ENCODE results near the gene PHF21B. TPM values are rescaled to one million over a fixed set of nuclear protein-coding genes. Genes with fewer than 3 reads are reported as not detected.
A peak's percentile ranks its signal among the peaks of the same experiment; 100 is the strongest.

Gene PHF21B
- total and polyA plus RNA-seq, 2 of the 8 experiments (the other 6 are each of a cell fraction or from before 2014, with no cell fraction given), result 19.3 to 68.1 TPM

- Histone ChIP-seq H3K9me3 (ENCODE audit: insufficient read depth in 2 of 2, low read depth in 1 of 2, low read length in 1 of 2) (peaks cover 16 to 22% of the 10 kb centered on the region in 2 experiments), H3K79me1 (ENCODE audit: low read depth, low read length) (no peaks in the 10 kb centered on the region; the same call in 1 of the 2 replicates), H3K4me1 (replicated peaks in 1 of 4; ENCODE audit: control insufficient read depth in 3 of 4, insufficient read depth in 4 of 4, low read length in 3 of 4) (no peaks in the 10 kb centered on the region; a peak in 1 of 7 replicates), H3K23ac (ENCODE audit: insufficient read length) (no peak overlapping the region), H3K27me3 (replicated peaks in 1 of 4; ENCODE audit: control insufficient read depth in 3 of 4, extremely low read depth in 1 of 4, insufficient read depth in 3 of 4, low read length in 3 of 4) (no peaks in the 10 kb centered on the region), H4K91ac (replicated peaks; ENCODE audit: insufficient read length, low read length) (no peak overlapping the region), H3K56ac (replicated peaks; ENCODE audit: insufficient read length, low read depth, low read length) (no peak overlapping the region), H2AFZ (ENCODE audit: low read length) (no peak overlapping the region), H2AK5ac (ENCODE audit: low read depth, low read length) (0 out of 2 replicates have a peak overlapping the region, but pooled peaks have one; percentile 88), H2BK12ac (ENCODE audit: low read depth, low read length) (peak overlapping the region; percentile 82; the same call in 1 of the 2 replicates), H3K23me2 (ENCODE audit: low read depth, low read length) (no peaks in the 10 kb centered on the region; the same call in 1 of the 2 replicates), H3K4me2 (ENCODE audit: insufficient read depth in 1 of 2, low read depth in 2 of 2, low read length in 2 of 2) (no peak overlapping the region), H3K9ac (replicated peaks in 1 of 4; ENCODE audit: extremely low read depth in 1 of 4, low read depth in 3 of 4, low read length in 3 of 4) (no peak overlapping the region), H4K20me1 (replicated peaks in 1 of 2; ENCODE audit: control insufficient read depth in 1 of 2, insufficient read depth in 2 of 2, low read length in 2 of 2) (no peaks in the 10 kb centered on the region), H3K4me3 (ENCODE audit: extremely low read depth in 1 of 4, insufficient read depth in 2 of 4, low read depth in 3 of 4, low read length in 4 of 4) (no peak overlapping the region), H3K36me3 (ENCODE audit: control insufficient read depth in 2 of 4, insufficient read depth in 4 of 4, low read length in 3 of 4) (no peaks in the 10 kb centered on the region), H3K4ac (replicated peaks; ENCODE audit: insufficient read length, low read depth, low read length) (no peak overlapping the region), H3K27ac (ENCODE audit: low read depth, low read length) (no peak overlapping the region), H4K8ac (ENCODE audit: extremely low read depth, insufficient read depth, low read length) (no peak overlapping the region), H2BK20ac (ENCODE audit: low read length) (no peak overlapping the region; the same call in 1 of the 2 replicates), H3K14ac (ENCODE audit: insufficient read length) (no peak overlapping the region), H3K18ac (ENCODE audit: extremely low read depth, low read length) (no peak overlapping the region), H3K79me2 (ENCODE audit: control insufficient read depth in 1 of 2, insufficient read depth in 2 of 2, low read length in 2 of 2) (no peaks in the 10 kb centered on the region), H2BK5ac (ENCODE audit: low read depth, low read length) (0 out of 2 replicates have a peak overlapping the region, but pooled peaks have one; percentile 56), H2BK120ac (replicated peaks; ENCODE audit: low read depth, low read length) (no peak overlapping the region), H2BK15ac (ENCODE audit: low read length) (no peak overlapping the region), H4K5ac (ENCODE audit: insufficient read length, low read depth, low read length) (no peak overlapping the region)
- TF ChIP-seq TBP (IDR thresholded peaks at IDR 0.05; ENCODE audit: low read depth, low read length) (no peak), GTF2F1 (IDR thresholded peaks at IDR 0.05; ENCODE audit: borderline replicate concordance, low read depth, low read length) (no peak), EGR1 (IDR thresholded peaks at IDR 0.05; ENCODE audit: borderline replicate concordance, low read depth, low read length) (no peak)
- CTCF ChIA-PET (ENCODE audit: partially characterized antibody), result interaction anchor here (1.1 to 1.5 kb wide), 2 partner anchors 14 to 24 kb away, joined by 3 to 4 read pairs; no protein-coding TSS in a partner anchor
- no peak for DNase-seq (ENCODE audit: low read depth in 1 of 2, low spot score in 2 of 2)
- 94% methylated on average over 15 of the region's 15 CpGs; no CpG with 5 or more reads in 1 of the 2 experiments for WGBS, 2 experiments (ENCODE audit: extremely low coverage in 1 of 2, insufficient coverage in 1 of 2, insufficient read length in 1 of 2, insufficient replicate concordance in 2 of 2, low coverage in 1 of 2, low lambda C conversion rate in 2 of 2, missing lambda C conversion rate in 1 of 2)
- no peak for FAIRE-seq
- POLR2A ChIA-PET (ENCODE audit: partially characterized antibody), result no interaction called here
Observed at GRCh38 chr22:45036154-45036553, 26.3 kb upstream of the PHF21B start.

Measured in H1 (cell line).